Smooth muscle cell (in vitro differentiated cells): ENCODE measurements around the gene E2F6. TPM values are rescaled to one million over a fixed set of nuclear protein-coding genes. Genes with fewer than 3 reads are reported as not detected.

Source experiments
- DNase-seq: peaks from one replicate; lab custom pipeline; 2025; ENCODE audit not compliant: unreplicated experiment; lab: John Stamatoyannopoulos, UW
- H2AFZ ChIP-seq: fragments of 200-600 bp; sonication (generic); 2 replicates; pipeline ENCODE4 v1.6.0; 2016; ENCODE audit warnings: antibody characterized with exemption, low read depth, mild to moderate bottlenecking
- H3F3A ChIP-seq: fragments of 200-600 bp; sonication (generic); 2 replicates; pipeline ENCODE4 v1.6.0; 2017; ENCODE audit warnings: antibody characterized with exemption, low read depth
- H3K27ac ChIP-seq: fragments of 200-600 bp; sonication (generic); 2 replicates; pipeline ENCODE4 v1.5.1; 2016; ENCODE audit warnings: low read depth, mild to moderate bottlenecking
- H3K27me3 ChIP-seq: fragments of 200-600 bp; sonication (generic); 2 replicates; pipeline ENCODE4 v1.6.1; 2016; ENCODE audit warnings: low read depth, mild to moderate bottlenecking
- H3K36me3 ChIP-seq: fragments of 200-600 bp; sonication (generic); 2 replicates; pipeline ENCODE4 v1.5.1; 2016; ENCODE audit warnings: low read depth
- H3K4me1 ChIP-seq: fragments of 200-600 bp; sonication (generic); 2 replicates; pipeline ENCODE4 v1.5.1; 2016; ENCODE audit warnings: low read depth
- H3K4me2 ChIP-seq: fragments of 200-600 bp; sonication (generic); 2 replicates; pipeline ENCODE4 v1.6.0; 2016; ENCODE audit warnings: mild to moderate bottlenecking
- H3K4me3 ChIP-seq: fragments of 200-600 bp; sonication (generic); 2 replicates; pipeline ENCODE4 v1.5.1; 2016; ENCODE audit warnings: mild to moderate bottlenecking
- H3K79me2 ChIP-seq: fragments of 200-600 bp; sonication (generic); 2 replicates; pipeline ENCODE4 v1.6.0; 2016; ENCODE audit warnings: low read depth, mild to moderate bottlenecking
- H3K9ac ChIP-seq: fragments of 200-600 bp; sonication (generic); 2 replicates; pipeline ENCODE4 v1.6.0; 2016; ENCODE audit warnings: low read depth
- H3K9me3 ChIP-seq: fragments of 200-600 bp; sonication (generic); replicated peaks from 2 replicates; pipeline ENCODE4 v1.5.1; 2016; ENCODE audit warnings: low read depth
- H4K20me1 ChIP-seq: fragments of 200-600 bp; sonication (generic); 2 replicates; pipeline ENCODE4 v1.6.0; 2016; ENCODE audit warnings: low read depth
- CTCF ChIP-seq: fragments of 200-600 bp; sonication (generic); IDR thresholded peaks from 2 replicates; pipeline ENCODE4 v1.5.1; 2017; ENCODE audit warnings: borderline replicate concordance, mild to moderate bottlenecking, antibody characterized with exemption; ENCODE audit not compliant: insufficient read depth, poor library complexity, severe bottlenecking
- WGBS: methylation state at CpG from one replicate; pipeline ENCODE4 v1.1.7; 2016; ENCODE audit warnings: low lambda C conversion rate; 5-methylcytosine and 5-hydroxymethylcytosine counted together
- polyA plus RNA-seq: library from polyadenylated mRNA; unstranded; fragments of >200 nt; fragmentation: Nextera tagmentation; extraction: Ambion mirVana; gene quantifications from 2 replicates; pipeline ENCODE4 v1.2.1, GENCODE V29; 2016
- total RNA-seq: library from RNA; depleted of rRNA; stranded (reverse); fragments of >200 nt; gene quantifications from 2 replicates; pipeline ENCODE4 v1.2.3, GENCODE V29; 2014

E2F6 gene
- total and polyA plus RNA-seq, 2 experiments from 2014 or later: 17.5 to 18.0 TPM

DNA sequence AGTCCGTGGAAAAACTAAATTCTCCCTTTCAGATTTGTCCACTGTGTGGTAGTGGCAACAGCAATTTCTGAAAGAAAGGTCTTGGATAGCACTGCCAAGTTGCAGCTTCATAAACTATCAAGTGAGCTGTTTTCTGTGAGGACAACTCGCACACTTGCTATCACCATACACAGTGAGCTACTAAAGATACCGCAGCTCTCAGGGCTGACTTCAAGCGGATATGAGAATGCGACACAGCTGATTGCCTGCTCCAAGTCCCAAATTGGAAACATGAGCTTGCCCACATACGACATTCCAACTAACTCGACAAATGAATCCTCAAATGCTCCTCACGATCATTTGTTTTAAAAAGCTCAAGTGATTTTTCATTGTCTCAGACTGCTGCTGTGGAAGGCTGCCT is 46.2 kb downstream of the E2F6 start:
- Histone ChIP-seq H4K20me1 (no peaks in the 10 kb centered on the region), H3K4me1 (no peaks in the 10 kb centered on the region), H3K4me2 (peak overlapping the region; percentile 57), H3K9ac (no peak overlapping the region), H3K27me3 (no peaks in the 10 kb centered on the region), H2AFZ (peak overlapping the region; percentile 28), H3K79me2 (no peaks in the 10 kb centered on the region), H3K4me3 (no peak overlapping the region), H3K9me3 (no peaks in the 10 kb centered on the region), H3F3A (no peaks in the 10 kb centered on the region), H3K27ac (no peak overlapping the region), H3K36me3 (no peaks in the 10 kb centered on the region)
- no peak for TF ChIP-seq CTCF
- no peak for DNase-seq
- 59% methylated on average over 8 of the region's 8 CpGs for WGBS

- Histone ChIP-seq H3K4me3 (no peak overlapping the region), H3K27me3 (no peaks in the 10 kb centered on the region), H3K4me2 (no peak overlapping the region), H3F3A (no peaks in the 10 kb centered on the region), H3K79me2 (no peaks in the 10 kb centered on the region), H3K9ac (no peak overlapping the region), H3K9me3 (no peaks in the 10 kb centered on the region), H2AFZ (no peak overlapping the region), H3K27ac (no peak overlapping the region), H3K36me3 (no peaks in the 10 kb centered on the region), H3K4me1 (no peaks in the 10 kb centered on the region), H4K20me1 (no peaks in the 10 kb centered on the region)
- WGBS: 61% methylated on average over 8 of the region's 8 CpGs
- no peak for DNase-seq
- peak; percentile 46 for TF ChIP-seq CTCF
Measured at GRCh38 chr2:11417946-11418585, 47.9 kb downstream of the E2F6 start.

- Histone ChIP-seq H3K27me3 (no peaks in the 10 kb centered on the region), H3K79me2 (no peaks in the 10 kb centered on the region), H3K4me2 (no peak overlapping the region), H3K9ac (no peak overlapping the region), H3K27ac (no peak overlapping the region), H3K36me3 (no peaks in the 10 kb centered on the region), H3K4me3 (no peak overlapping the region), H3K4me1 (no peaks in the 10 kb centered on the region), H3F3A (no peaks in the 10 kb centered on the region), H2AFZ (no peak overlapping the region), H3K9me3 (no peaks in the 10 kb centered on the region), H4K20me1 (no peaks in the 10 kb centered on the region)
- 100% methylated on average over 2 of the region's 2 CpGs for WGBS
- DNase-seq: no peak
- no peak for TF ChIP-seq CTCF
Measured at GRCh38 chr2:11416931-11417330, 49.0 kb downstream of the E2F6 start.

GRCh38 chr2:11416186-11416585 is 49.8 kb downstream of the E2F6 start:
- Histone ChIP-seq H4K20me1 (no peaks in the 10 kb centered on the region), H3K27ac (no peak overlapping the region), H3K79me2 (no peaks in the 10 kb centered on the region), H3K36me3 (no peaks in the 10 kb centered on the region), H3K9ac (no peak overlapping the region), H3K9me3 (no peaks in the 10 kb centered on the region), H3K27me3 (no peaks in the 10 kb centered on the region), H3K4me2 (no peak overlapping the region), H3K4me3 (no peak overlapping the region), H3K4me1 (no peaks in the 10 kb centered on the region), H2AFZ (no peak overlapping the region), H3F3A (no peaks in the 10 kb centered on the region)
- no peak for TF ChIP-seq CTCF
- WGBS: 53% methylated on average over 2 of the region's 2 CpGs
- no peak for DNase-seq
